Chondrocyte (in vitro differentiated cells): Measurements from ENCODE around the gene CD276. TPM values are rescaled to one million over a fixed set of nuclear protein-coding genes. Genes with fewer than 3 reads are reported as not detected.
A peak's percentile ranks its signal among the peaks of the same experiment; 100 is the strongest.

ENCODE experiments used
- DNase-seq: peaks from one replicate; pipeline ENCODE4 v3.0.0; 2021; ENCODE audit warnings: mixed read lengths, low spot score
- H3K27ac Mint-ChIP-seq: one replicate; pipeline ENCODE4 v1.8.0; 2021; ENCODE audit warnings: mild to moderate bottlenecking, moderate library complexity, mixed read lengths; ENCODE audit not compliant: unreplicated experiment
- H3K27me3 Mint-ChIP-seq: 2 replicates; pipeline ENCODE4 v1.8.0; 2021; ENCODE audit warnings: low read depth, mixed read lengths
- H3K36me3 Mint-ChIP-seq: 2 replicates; pipeline ENCODE4 v1.8.0; 2021; ENCODE audit warnings: low read depth, mixed read lengths
- H3K4me1 Mint-ChIP-seq: 2 replicates; pipeline ENCODE4 v1.8.0; 2021; ENCODE audit warnings: low read depth, mild to moderate bottlenecking, mixed read lengths
- H3K4me3 Mint-ChIP-seq: one replicate; pipeline ENCODE4 v1.8.0; 2021; ENCODE audit warnings: mild to moderate bottlenecking, moderate library complexity, mixed read lengths; ENCODE audit not compliant: unreplicated experiment
- H3K9me3 Mint-ChIP-seq: 2 replicates; pipeline ENCODE4 v1.8.0; 2021; ENCODE audit warnings: low read depth, mixed read lengths
- CTCF ChIP-seq: fragments of 200-600 bp; sonication (generic); IDR thresholded peaks from 2 replicates; pipeline ENCODE4 v1.5.0; 2021; ENCODE audit warnings: antibody characterized with exemption, mild to moderate bottlenecking, moderate library complexity
- total RNA-seq: library from RNA; stranded (reverse); gene quantifications from 3 replicates; pipeline ENCODE4 v1.2.1, GENCODE V29; 2021

Gene CD276
- total RNA-seq, 1 donor from 2014 or later, result 196 TPM

- no peaks in the 10 kb centered on the region for H3K27me3 Mint-ChIP-seq
- no peaks in the 10 kb centered on the region for H3K36me3 Mint-ChIP-seq
- H3K4me3 Mint-ChIP-seq, result no peak overlapping the region
- peak overlapping the region; percentile 95 for H3K27ac Mint-ChIP-seq
- no peak for DNase-seq
- TF ChIP-seq CTCF, result no peak
- H3K4me1 Mint-ChIP-seq, result peaks cover 37% of the 10 kb centered on the region
- H3K9me3 Mint-ChIP-seq, result no peaks in the 10 kb centered on the region
Measured at GRCh38 chr15:73688455-73688854, 4.3 kb downstream of the CD276 start.

- Mint-ChIP-seq H3K4me3 (no peak overlapping the region), H3K27me3 (no peaks in the 10 kb centered on the region), H3K9me3 (no peaks in the 10 kb centered on the region), H3K27ac (no peak overlapping the region), H3K4me1 (peaks cover 48% of the 10 kb centered on the region), H3K36me3 (no peaks in the 10 kb centered on the region)
- TF ChIP-seq CTCF, result peak; percentile 62
- no peak for DNase-seq
Measured at GRCh38 chr15:73691396-73691795, 7.2 kb downstream of the CD276 start.

- Mint-ChIP-seq H3K27me3 (no peaks in the 10 kb centered on the region), H3K27ac (peak overlapping the region; percentile 93), H3K4me1 (peaks cover 63% of the 10 kb centered on the region), H3K4me3 (peak overlapping the region; percentile 38), H3K36me3 (peaks cover 4% of the 10 kb centered on the region), H3K9me3 (no peaks in the 10 kb centered on the region)
- no peak for DNase-seq
- TF ChIP-seq CTCF, result no peak
Measured at GRCh38 chr15:73694419-73694818, 10.2 kb downstream of the CD276 start.

- Mint-ChIP-seq H3K27me3 (no peaks in the 10 kb centered on the region), H3K4me3 (peak overlapping the region; percentile 32), H3K27ac (peak overlapping the region; percentile 90), H3K9me3 (no peaks in the 10 kb centered on the region), H3K36me3 (peaks cover 8% of the 10 kb centered on the region), H3K4me1 (peaks cover 71% of the 10 kb centered on the region)
- no peak for TF ChIP-seq CTCF
- DNase-seq, result peak; percentile 71
Measured at GRCh38 chr15:73695773-73696640, 11.8 kb downstream of the CD276 start.

GRCh38 chr15:73696641-73697001 is 12.4 kb downstream of the CD276 start:
- peak overlapping the region; percentile 90 for H3K27ac Mint-ChIP-seq
- H3K4me1 Mint-ChIP-seq, result peaks cover 74% of the 10 kb centered on the region
- no peak for TF ChIP-seq CTCF
- peak overlapping the region; percentile 32 for H3K4me3 Mint-ChIP-seq
- H3K27me3 Mint-ChIP-seq, result no peaks in the 10 kb centered on the region
- no peak for DNase-seq
- H3K9me3 Mint-ChIP-seq, result no peaks in the 10 kb centered on the region
- peaks cover 9% of the 10 kb centered on the region for H3K36me3 Mint-ChIP-seq
